Daoy (cell line): ENCODE measurements around the gene PSG7. TPM values are rescaled to one million over a fixed set of nuclear protein-coding genes. Genes with fewer than 3 reads are reported as not detected.

ENCODE experiments used
- total RNA-seq: library from RNA; depleted of rRNA; stranded (reverse); fragments of >200 nt; shearing (Covaris generic); gene quantifications from 2 replicates; pipeline ENCODE4 v1.2.3, GENCODE V29; 2014; rRNA removed

The PSG7 gene
- total RNA-seq, 1 experiment from 2014 or later: not detected

Other genes starting within 250 kb of the PSG7 start
- not detected in 2 replicates for gene PSG3, start 196.7 kb downstream of the PSG7 start, total RNA-seq
- not detected in 2 replicates for gene PSG8, start 171.5 kb downstream of the PSG7 start, total RNA-seq
- gene PSG1, start 57.5 kb downstream of the PSG7 start, total RNA-seq: not detected in 2 replicates
- gene PSG6, start 19.3 kb downstream of the PSG7 start, total RNA-seq: not detected in 2 replicates
- gene PSG11, start 89.3 kb upstream of the PSG7 start, total RNA-seq: not detected in 2 replicates
- gene PSG2, start 145.5 kb upstream of the PSG7 start, total RNA-seq: not detected in 2 replicates
- 0.80 and 5.1 TPM in 2 replicates for gene PSG5, start 249.3 kb upstream of the PSG7 start, total RNA-seq